ENCODE results near the gene INPP4B.

DNA sequence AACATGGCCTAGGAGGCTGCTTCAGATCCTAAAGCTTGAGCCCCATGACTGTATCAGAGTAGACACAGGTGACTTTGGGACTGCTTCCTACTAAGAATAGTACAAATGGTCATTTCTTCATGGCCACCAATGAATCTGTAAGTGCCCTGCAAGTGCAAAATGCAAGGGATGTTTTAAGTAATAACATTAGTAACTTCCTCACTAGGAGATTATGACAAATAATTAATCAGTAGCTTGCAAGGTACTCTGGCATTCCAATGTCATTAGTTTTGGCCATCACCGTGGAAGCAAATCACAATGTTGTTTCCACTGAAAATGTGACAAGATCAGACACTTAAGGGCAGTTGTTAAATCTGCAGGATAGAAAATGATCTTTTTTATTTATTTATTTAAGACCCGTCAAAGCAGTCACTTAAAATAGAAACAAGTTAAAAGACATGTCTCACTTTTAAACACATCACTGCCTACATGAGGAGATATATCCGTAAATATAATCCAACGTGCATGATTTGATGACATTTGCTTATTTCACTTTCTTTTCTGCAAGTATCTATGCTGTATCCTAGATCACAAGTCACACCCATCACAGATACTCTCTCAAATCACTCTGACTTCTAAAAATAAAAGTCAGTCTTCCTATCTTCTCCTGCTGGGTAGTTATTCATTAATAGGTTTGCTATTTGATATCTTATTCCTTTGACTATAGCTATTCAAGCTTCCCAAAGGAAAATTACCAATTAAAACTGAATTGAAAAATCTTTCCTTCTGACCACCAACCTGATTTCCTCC is 809.1 kb downstream of the INPP4B start:
- TF ChIP-seq CTCF (IDR thresholded peaks at IDR 0.05) (no peak), ZFX (IDR thresholded peaks at IDR 0.05; ENCODE audit: borderline replicate concordance) (no peak)

Measured in 22Rv1 (cell line).